ENCODE results near the gene KCTD10.

GRCh38 chr12:109455706-109456105 lies 21.4 kb downstream of the KCTD10 start:
- TF ChIP-seq CTCF (optimal IDR thresholded peaks at IDR 0.05 in 1 of 3, IDR thresholded peaks at IDR 0.05 in 1 of 3, conservative IDR thresholded peaks at IDR 0.05 in 1 of 3; ENCODE audit: extremely low read depth in 1 of 3, insufficient read depth in 2 of 3, low read length in 3 of 3) (no peak), EZH2 (IDR thresholded peaks at IDR 0.05; ENCODE audit: low read length) (no peak)
